Measurements from ENCODE around the gene EMB. TPM values are rescaled to one million over a fixed set of nuclear protein-coding genes. Genes with fewer than 3 reads are reported as not detected.
"Not testable (repeated sequence)": the region's sequence is repeated elsewhere in the genome, so short reads cannot be mapped to it uniquely, and the experiment has no call there.

The EMB gene
- polyA plus RNA-seq, 1 experiment, result 0.55 TPM

DNA sequence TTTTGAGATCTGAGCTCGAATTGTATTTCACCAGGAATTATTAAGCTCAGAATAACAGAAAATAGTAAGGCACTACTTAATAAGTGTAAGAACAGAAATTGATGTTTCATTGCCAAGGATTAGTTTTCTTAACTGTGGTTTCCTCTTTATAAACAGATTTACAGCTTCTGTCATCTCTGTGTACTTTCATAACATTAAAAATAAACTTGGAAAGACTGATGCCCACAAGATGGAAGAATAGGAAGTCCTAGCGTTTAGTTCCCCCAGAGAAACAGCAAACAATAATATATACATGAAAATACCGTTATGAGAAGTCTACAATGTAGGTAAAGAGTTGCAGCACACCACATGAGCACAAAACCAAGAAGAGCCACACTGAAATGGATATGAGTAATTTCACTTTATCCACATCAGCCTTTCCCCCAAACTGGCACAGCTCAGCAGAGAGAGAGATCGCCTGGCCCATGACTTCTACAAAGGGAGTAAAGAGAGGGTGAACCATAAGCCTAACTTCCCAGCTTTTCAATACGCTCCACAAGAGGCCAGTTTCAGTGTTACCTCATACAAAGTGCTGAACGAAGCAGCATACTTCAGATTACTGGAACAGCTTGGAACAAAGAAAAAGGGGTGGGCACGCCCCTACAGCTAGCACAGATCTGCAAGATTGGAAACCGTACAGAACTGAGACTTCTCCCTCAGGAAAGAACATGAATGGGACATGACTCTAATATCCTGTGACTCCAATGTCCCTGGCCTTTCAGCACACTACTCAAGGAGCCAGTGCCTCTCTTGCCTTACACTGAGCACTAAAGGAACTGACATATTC is 75.4 kb downstream of the EMB start:
- ChIA-PET CTCF (interaction anchor here (0.6 kb wide), 1 partner anchor 14 kb away, joined by 3 read pairs; no protein-coding TSS in a partner anchor), POLR2A (no interaction called here)
- Histone ChIP-seq H3K4me3 (ENCODE audit: low read depth, low read length) (no peak overlapping the region), H3K27me3 (ENCODE audit: control insufficient read depth, insufficient read depth, low read length) (no peaks in the 10 kb centered on the region), H3K36me3 (ENCODE audit: control insufficient read depth, insufficient read depth, low read length) (no peaks in the 10 kb centered on the region)
- no peak for DNase-seq (ENCODE audit: low read depth)
- TF ChIP-seq, protein P1, sequence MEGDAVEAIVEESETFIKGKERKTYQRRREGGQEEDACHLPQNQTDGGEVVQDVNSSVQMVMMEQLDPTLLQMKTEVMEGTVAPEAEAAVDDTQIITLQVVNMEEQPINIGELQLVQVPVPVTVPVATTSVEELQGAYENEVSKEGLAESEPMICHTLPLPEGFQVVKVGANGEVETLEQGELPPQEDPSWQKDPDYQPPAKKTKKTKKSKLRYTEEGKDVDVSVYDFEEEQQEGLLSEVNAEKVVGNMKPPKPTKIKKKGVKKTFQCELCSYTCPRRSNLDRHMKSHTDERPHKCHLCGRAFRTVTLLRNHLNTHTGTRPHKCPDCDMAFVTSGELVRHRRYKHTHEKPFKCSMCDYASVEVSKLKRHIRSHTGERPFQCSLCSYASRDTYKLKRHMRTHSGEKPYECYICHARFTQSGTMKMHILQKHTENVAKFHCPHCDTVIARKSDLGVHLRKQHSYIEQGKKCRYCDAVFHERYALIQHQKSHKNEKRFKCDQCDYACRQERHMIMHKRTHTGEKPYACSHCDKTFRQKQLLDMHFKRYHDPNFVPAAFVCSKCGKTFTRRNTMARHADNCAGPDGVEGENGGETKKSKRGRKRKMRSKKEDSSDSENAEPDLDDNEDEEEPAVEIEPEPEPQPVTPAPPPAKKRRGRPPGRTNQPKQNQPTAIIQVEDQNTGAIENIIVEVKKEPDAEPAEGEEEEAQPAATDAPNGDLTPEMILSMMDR (IDR thresholded peaks at IDR 0.05; ENCODE audit: insufficient read depth, low read depth, low read length), result no peak

DNA sequence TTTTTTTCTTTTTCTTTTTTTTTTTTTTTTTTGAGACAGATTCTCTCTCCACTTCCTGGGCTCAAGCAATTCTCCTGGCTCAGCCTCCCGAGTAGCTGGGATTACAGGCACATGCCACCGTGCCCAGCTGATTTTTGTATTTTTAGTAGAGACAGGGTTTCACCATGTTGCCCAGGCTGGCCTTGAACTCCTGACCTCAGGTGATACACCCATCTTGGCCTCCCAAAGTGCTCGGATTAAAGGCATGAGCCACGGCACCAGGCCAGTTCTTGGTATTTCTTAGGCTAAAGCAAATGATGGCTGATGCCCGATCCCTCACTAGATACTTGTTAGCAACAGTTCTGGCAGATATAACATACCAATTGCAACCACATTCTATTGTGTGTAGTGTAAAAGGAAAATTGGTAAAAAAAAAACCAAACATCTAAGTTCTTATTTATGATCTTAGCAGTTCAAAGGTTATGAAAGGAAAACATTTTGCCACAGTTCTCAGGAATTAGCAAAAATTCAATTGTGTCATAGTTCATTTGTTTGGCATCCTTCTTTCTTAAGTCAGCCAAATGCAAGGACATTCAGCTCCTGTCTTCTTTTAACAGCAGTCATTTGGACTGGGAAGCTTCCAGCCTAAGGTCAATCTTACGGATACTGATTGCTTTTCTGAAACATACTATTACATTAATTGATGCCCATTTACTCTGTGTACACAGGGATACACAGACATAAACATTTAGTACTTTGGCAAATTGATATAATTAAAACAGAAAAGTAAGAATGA is 76.4 kb downstream of the EMB start:
- H3K36me3 ChIP-seq (ENCODE audit: control insufficient read depth, insufficient read depth, low read length); CTCF ChIA-PET; H3K27me3 ChIP-seq (ENCODE audit: control insufficient read depth, insufficient read depth, low read length); POLR2A ChIA-PET; H3K4me3 ChIP-seq (ENCODE audit: low read depth, low read length); DNase-seq (ENCODE audit: low read depth): not testable (repeated sequence)

DNA sequence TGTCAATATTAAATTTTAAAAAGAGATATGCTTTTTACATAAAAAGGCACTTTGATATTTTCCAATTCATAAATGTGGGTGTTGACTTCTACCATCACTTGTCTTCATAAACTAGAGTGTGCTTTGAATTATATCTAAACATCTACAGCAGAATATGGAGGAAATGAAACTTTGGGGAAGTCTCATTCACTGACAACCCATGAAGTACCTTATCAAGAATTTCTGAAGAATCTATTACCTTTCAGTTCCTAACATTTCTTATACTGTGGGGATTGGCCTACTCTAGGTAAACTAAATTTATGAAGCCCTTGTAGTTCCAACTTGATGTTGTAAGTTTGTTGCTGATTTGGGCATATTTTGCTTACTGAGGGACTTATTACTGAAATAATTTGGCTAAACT is 81.9 kb downstream of the EMB start:
- H3K27me3 ChIP-seq (ENCODE audit: control insufficient read depth, insufficient read depth, low read length), result no peaks in the 10 kb centered on the region
- no peaks in the 10 kb centered on the region for H3K36me3 ChIP-seq (ENCODE audit: control insufficient read depth, insufficient read depth, low read length)
- DNase-seq (ENCODE audit: low read depth), result no peak
- POLR2A ChIA-PET, result no interaction called here
- H3K4me3 ChIP-seq (ENCODE audit: low read depth, low read length), result no peak overlapping the region
- CTCF ChIA-PET, result no interaction called here
- TF ChIP-seq, protein P1 (IDR thresholded peaks at IDR 0.05; ENCODE audit: insufficient read depth, low read depth, low read length), result no peak

DNA sequence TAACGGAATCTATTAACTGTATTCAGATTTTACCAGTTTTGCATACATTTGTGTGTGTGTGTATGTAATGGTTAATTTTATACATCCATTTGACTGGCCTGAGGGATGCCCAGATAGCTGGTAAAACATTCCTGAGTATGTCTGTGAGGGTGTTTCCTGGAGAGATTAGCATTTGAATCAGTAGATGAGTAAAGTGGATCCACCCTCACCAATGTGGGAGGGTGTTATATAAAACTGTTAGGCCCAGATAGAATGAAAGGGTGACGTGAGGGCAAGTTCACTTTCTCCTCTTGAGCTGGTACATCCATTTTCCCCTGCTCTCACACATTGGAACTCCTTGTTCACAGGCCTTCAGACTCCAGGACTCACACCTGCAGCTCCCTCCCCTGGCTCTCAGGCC is 88.7 kb downstream of the EMB start:
- TF ChIP-seq, protein P1 (IDR thresholded peaks at IDR 0.05; ENCODE audit: insufficient read depth, low read depth, low read length), result no peak
- Histone ChIP-seq H3K4me3 (ENCODE audit: low read depth, low read length) (no peak overlapping the region), H3K27me3 (ENCODE audit: control insufficient read depth, insufficient read depth, low read length) (no peaks in the 10 kb centered on the region), H3K36me3 (ENCODE audit: control insufficient read depth, insufficient read depth, low read length) (no peaks in the 10 kb centered on the region)
- CTCF ChIA-PET, result no interaction called here
- DNase-seq (ENCODE audit: low read depth), result no peak
- POLR2A ChIA-PET, result no interaction called here

Other genes starting within 250 kb of the EMB start
- gene PARP8, start 225.3 kb upstream of the EMB start, polyA plus RNA-seq (2011; rRNA removed), result 5.0 and 8.3 TPM in 2 replicates

Data from BJ (cell line).